Astrocyte (in vitro differentiated cells and primary cell): ENCODE data around the gene B3GALT6. TPM values are rescaled to one million over a fixed set of nuclear protein-coding genes. Genes with fewer than 3 reads are reported as not detected.

ENCODE experiments used
- DNase-seq: peaks from one replicate; pipeline ENCODE4 v3.0.0-alpha.2; 2010; ENCODE audit warnings: low read depth
- FAIRE-seq: peaks from 2 replicates; lab custom pipeline; 2011; peaks lifted over from hg19 to GRCh38; lab: Jason Lieb, UNC
- H2AFZ ChIP-seq: 2 replicates; pipeline ENCODE4 v1.6.0; 2012; ENCODE audit warnings: low read depth, low read length, inconsistent platforms
- H3K27ac ChIP-seq: 2 replicates; pipeline ENCODE4 v1.5.1; 2011; ENCODE audit warnings: low read depth, low read length, inconsistent platforms
- H3K27me3 ChIP-seq: 2 replicates; pipeline ENCODE4 v1.6.0; 2011; ENCODE audit warnings: low read length, inconsistent platforms; ENCODE audit not compliant: insufficient read depth
- H3K36me3 ChIP-seq: 2 replicates; pipeline ENCODE4 v1.5.1; 2011; ENCODE audit warnings: low read length, inconsistent platforms; ENCODE audit not compliant: insufficient read depth
- H3K4me1 ChIP-seq: 2 replicates; pipeline ENCODE4 v1.5.1; 2011; ENCODE audit warnings: low read length, inconsistent platforms; ENCODE audit not compliant: insufficient read depth
- H3K4me2 ChIP-seq: 2 replicates; pipeline ENCODE4 v1.6.0; 2012; ENCODE audit warnings: low read length, inconsistent platforms
- H3K4me3 ChIP-seq: 2 replicates; pipeline ENCODE4 v1.5.1; 2011; ENCODE audit warnings: low read depth, mild to moderate bottlenecking, low read length, inconsistent platforms; ENCODE audit not compliant: insufficient read depth
- H3K79me2 ChIP-seq: 2 replicates; pipeline ENCODE4 v1.6.0; 2012; ENCODE audit warnings: mild to moderate bottlenecking, low read length, inconsistent platforms; ENCODE audit not compliant: insufficient read depth
- H3K9ac ChIP-seq: 2 replicates; pipeline ENCODE4 v1.6.0; 2012; ENCODE audit warnings: mild to moderate bottlenecking, low read length, inconsistent platforms
- H3K9me3 ChIP-seq: 2 replicates; pipeline ENCODE4 v1.5.1; 2012; ENCODE audit warnings: low read depth, mild to moderate bottlenecking, low read length, inconsistent platforms; ENCODE audit not compliant: insufficient read depth
- H4K20me1 ChIP-seq: 2 replicates; pipeline ENCODE4 v1.6.0; 2012; ENCODE audit warnings: low read length, inconsistent platforms; ENCODE audit not compliant: insufficient read depth
- H3K27ac Mint-ChIP-seq: one replicate; pipeline ENCODE4 v1.8.0; 2021; ENCODE audit warnings: mild to moderate bottlenecking, mixed read lengths; ENCODE audit not compliant: unreplicated experiment
- H3K27me3 Mint-ChIP-seq: one replicate; pipeline ENCODE4 v1.8.0; 2021; ENCODE audit warnings: low read depth, mixed read lengths; ENCODE audit not compliant: unreplicated experiment
- H3K36me3 Mint-ChIP-seq: one replicate; pipeline ENCODE4 v1.8.0; 2021; ENCODE audit warnings: low read depth, mixed read lengths; ENCODE audit not compliant: unreplicated experiment
- H3K4me1 Mint-ChIP-seq: one replicate; pipeline ENCODE4 v1.8.0; 2021; ENCODE audit warnings: low read depth, mixed read lengths; ENCODE audit not compliant: unreplicated experiment
- H3K4me3 Mint-ChIP-seq: one replicate; pipeline ENCODE4 v1.8.0; 2021; ENCODE audit warnings: mild to moderate bottlenecking, moderate library complexity, mixed read lengths; ENCODE audit not compliant: unreplicated experiment
- H3K9me3 Mint-ChIP-seq: one replicate; pipeline ENCODE4 v1.8.0; 2021; ENCODE audit warnings: mild to moderate bottlenecking, mixed read lengths; ENCODE audit not compliant: unreplicated experiment
- EZH2 ChIP-seq: IDR thresholded peaks from 2 replicates; pipeline ENCODE4 v1.6.1; 2012; ENCODE audit warnings: mild to moderate bottlenecking, low read length, inconsistent platforms; ENCODE audit not compliant: insufficient read depth
- total RNA-seq: library from RNA; stranded (reverse); gene quantifications from 2 replicates; pipeline ENCODE4 v1.2.1, GENCODE V29; 2021
- TF ChIP-seq, protein P1 (sequence below): IDR thresholded peaks from 2 replicates; pipeline ENCODE4 v1.5.1; 2011; ENCODE audit warnings: low read depth, mild to moderate bottlenecking, inconsistent platforms, low read length, moderate library complexity; ENCODE audit not compliant: insufficient read depth

B3GALT6 gene
- total RNA-seq, 1 donor from 2014 or later = 22.4 TPM

DNA sequence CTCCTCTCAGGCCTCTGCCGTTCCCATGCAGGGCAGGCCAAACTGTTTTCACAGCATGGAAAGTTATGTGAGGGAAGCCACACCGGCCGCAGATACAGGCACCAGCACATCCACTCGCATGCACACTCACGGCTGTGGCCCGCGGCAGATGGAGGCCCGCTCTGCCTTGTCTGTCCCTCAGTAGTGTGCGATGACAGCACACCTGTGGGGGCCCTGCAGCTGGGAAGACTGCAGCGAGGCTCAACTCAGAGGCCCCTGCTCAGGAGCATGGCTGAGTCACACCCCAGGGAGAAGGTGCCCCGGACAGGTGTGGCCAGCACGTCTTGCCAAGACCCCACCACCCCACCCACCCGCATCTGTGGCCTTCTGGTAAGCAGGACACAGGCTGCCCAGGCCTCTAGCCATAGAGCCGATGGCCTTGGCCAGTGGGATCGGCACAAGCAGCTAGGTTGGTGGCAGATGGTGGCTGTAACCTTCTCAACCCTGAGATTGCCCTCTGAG lies 42.9 kb downstream of the B3GALT6 start:
- H3K36me3 ChIP-seq = no peaks in the 10 kb centered on the region
- H3K9me3 ChIP-seq = no peaks in the 10 kb centered on the region
- H3K9me3 Mint-ChIP-seq = no peaks in the 10 kb centered on the region
- H3K4me1 ChIP-seq = peaks cover 40% of the 10 kb centered on the region
- H3K27me3 Mint-ChIP-seq = no peaks in the 10 kb centered on the region
- H3K4me3 ChIP-seq = no peak overlapping the region
- peak overlapping the region; percentile 94 for H3K4me2 ChIP-seq
- no peak overlapping the region for H2AFZ ChIP-seq
- peaks cover 3% of the 10 kb centered on the region for H3K36me3 Mint-ChIP-seq
- no peaks in the 10 kb centered on the region for H3K27me3 ChIP-seq
- peaks cover 31% of the 10 kb centered on the region for H4K20me1 ChIP-seq
- peak overlapping the region; percentile 88 for H3K9ac ChIP-seq
- H3K79me2 ChIP-seq = peaks cover 37% of the 10 kb centered on the region
- no peak overlapping the region for H3K27ac ChIP-seq
- peak overlapping the region; percentile 74 for H3K4me3 Mint-ChIP-seq
- H3K4me1 Mint-ChIP-seq = peaks cover 34% of the 10 kb centered on the region
- no peak for FAIRE-seq
- no peak for DNase-seq
- H3K27ac Mint-ChIP-seq = peak overlapping the region; percentile 69
- TF ChIP-seq, protein P1, sequence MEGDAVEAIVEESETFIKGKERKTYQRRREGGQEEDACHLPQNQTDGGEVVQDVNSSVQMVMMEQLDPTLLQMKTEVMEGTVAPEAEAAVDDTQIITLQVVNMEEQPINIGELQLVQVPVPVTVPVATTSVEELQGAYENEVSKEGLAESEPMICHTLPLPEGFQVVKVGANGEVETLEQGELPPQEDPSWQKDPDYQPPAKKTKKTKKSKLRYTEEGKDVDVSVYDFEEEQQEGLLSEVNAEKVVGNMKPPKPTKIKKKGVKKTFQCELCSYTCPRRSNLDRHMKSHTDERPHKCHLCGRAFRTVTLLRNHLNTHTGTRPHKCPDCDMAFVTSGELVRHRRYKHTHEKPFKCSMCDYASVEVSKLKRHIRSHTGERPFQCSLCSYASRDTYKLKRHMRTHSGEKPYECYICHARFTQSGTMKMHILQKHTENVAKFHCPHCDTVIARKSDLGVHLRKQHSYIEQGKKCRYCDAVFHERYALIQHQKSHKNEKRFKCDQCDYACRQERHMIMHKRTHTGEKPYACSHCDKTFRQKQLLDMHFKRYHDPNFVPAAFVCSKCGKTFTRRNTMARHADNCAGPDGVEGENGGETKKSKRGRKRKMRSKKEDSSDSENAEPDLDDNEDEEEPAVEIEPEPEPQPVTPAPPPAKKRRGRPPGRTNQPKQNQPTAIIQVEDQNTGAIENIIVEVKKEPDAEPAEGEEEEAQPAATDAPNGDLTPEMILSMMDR = no peak
- no peak for TF ChIP-seq EZH2

DNA sequence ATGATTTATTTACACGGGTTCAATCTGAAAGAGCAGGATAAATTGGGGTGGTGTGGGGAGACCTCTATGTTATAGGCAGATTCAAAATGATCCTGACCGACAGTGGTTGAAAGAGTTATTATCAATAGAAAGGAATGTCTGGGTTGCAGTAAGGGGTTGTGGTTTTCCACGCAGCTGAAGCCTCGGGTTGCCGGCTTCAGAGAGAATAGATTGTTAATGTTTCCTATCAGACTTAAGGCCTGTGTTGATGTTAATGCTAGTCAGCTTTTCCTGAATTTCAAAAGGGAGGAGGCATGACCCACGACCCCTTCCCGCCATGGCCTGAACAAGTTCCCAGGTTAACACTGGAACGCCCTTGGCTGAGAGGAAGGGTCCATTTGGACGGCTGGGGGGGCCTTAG lies 43.8 kb downstream of the B3GALT6 start:
- no peak for FAIRE-seq
- Histone ChIP-seq H3K36me3 (no peaks in the 10 kb centered on the region), H4K20me1 (peaks cover 23% of the 10 kb centered on the region), H3K27ac (peak overlapping the region; percentile 43), H3K79me2 (peaks cover 28% of the 10 kb centered on the region), H3K4me1 (peaks cover 36% of the 10 kb centered on the region), H3K27me3 (no peaks in the 10 kb centered on the region), H3K4me2 (peak overlapping the region; percentile 55), H3K9ac (peak overlapping the region; percentile 31), H3K9me3 (no peaks in the 10 kb centered on the region), H3K4me3 (no peak overlapping the region), H2AFZ (no peak overlapping the region)
- peaks cover 2% of the 10 kb centered on the region for H3K36me3 Mint-ChIP-seq
- DNase-seq = peak; percentile 64
- TF ChIP-seq, protein P1 = no peak
- TF ChIP-seq EZH2 = no peak
- H3K9me3 Mint-ChIP-seq = no peaks in the 10 kb centered on the region
- peak overlapping the region; percentile 83 for H3K4me3 Mint-ChIP-seq
- no peaks in the 10 kb centered on the region for H3K27me3 Mint-ChIP-seq
- H3K4me1 Mint-ChIP-seq = peaks cover 27% of the 10 kb centered on the region
- H3K27ac Mint-ChIP-seq = peak overlapping the region; percentile 54

DNA sequence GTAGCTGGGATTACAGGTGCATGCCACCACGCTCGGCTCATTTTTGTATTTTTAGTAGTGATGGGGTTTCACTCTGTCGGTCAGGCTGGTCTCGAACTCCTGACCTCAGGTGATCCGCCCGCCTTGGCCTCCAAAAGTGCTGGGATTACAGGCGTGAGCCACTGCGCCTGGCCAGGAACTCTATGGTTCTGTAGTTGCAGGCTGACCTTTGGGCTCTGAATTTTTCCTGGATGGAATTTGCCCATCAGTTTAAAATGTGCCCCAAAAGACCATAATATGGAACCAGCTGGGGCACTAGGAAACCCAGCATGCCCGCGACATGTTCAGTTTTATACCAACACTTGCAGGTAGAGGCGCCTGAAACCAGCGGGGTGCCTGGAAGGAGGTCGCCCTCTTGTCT lies 46.6 kb downstream of the B3GALT6 start:
- Mint-ChIP-seq H3K9me3 (no peaks in the 10 kb centered on the region), H3K36me3 (no peaks in the 10 kb centered on the region), H3K4me1 (peaks cover 15% of the 10 kb centered on the region), H3K27me3 (no peaks in the 10 kb centered on the region), H3K27ac (no peak overlapping the region), H3K4me3 (no peak overlapping the region)
- H3K9ac ChIP-seq = no peak overlapping the region
- no peaks in the 10 kb centered on the region for H3K27me3 ChIP-seq
- H3K79me2 ChIP-seq = peaks cover under 1% of the 10 kb centered on the region
- no peak for TF ChIP-seq EZH2
- TF ChIP-seq, protein P1 = no peak
- no peaks in the 10 kb centered on the region for H3K9me3 ChIP-seq
- H3K4me2 ChIP-seq = no peak overlapping the region
- no peaks in the 10 kb centered on the region for H3K36me3 ChIP-seq
- no peak for FAIRE-seq
- H3K27ac ChIP-seq = no peak overlapping the region
- peaks cover 23% of the 10 kb centered on the region for H3K4me1 ChIP-seq
- H3K4me3 ChIP-seq = no peak overlapping the region
- DNase-seq = no peak
- H2AFZ ChIP-seq = no peak overlapping the region
- no peaks in the 10 kb centered on the region for H4K20me1 ChIP-seq
